Fibroblast of villous mesenchyme (primary cell): ENCODE results near the gene TMEM37. TPM values are rescaled to one million over a fixed set of nuclear protein-coding genes. Genes with fewer than 3 reads are reported as not detected.

Experiments
- DNase-seq: peaks from one replicate; pipeline ENCODE4 v3.0.0-alpha.2; 2010; ENCODE audit warnings: low read depth
- H3K4me3 ChIP-seq: 2 replicates; pipeline ENCODE4 v1.5.1; 2011; ENCODE audit warnings: low read depth, mild to moderate bottlenecking, low read length
- CTCF ChIP-seq: IDR thresholded peaks from 2 replicates; pipeline ENCODE4 v1.5.1; 2012; ENCODE audit warnings: low read depth, mild to moderate bottlenecking, low read length; ENCODE audit not compliant: insufficient read depth
- total RNA-seq: library from RNA; depleted of rRNA; stranded (reverse); fragments of >200 nt; gene quantifications from 2 replicates; pipeline ENCODE4 v1.2.3, GENCODE V29; 2012

Gene TMEM37
- total RNA-seq, 1 donor, result 1.3 TPM

- no peak overlapping the region for H3K4me3 ChIP-seq
- TF ChIP-seq CTCF, result no peak
- DNase-seq, result no peak
Measured at GRCh38 chr2:119438726-119439284, 7.2 kb downstream of the TMEM37 start.

GRCh38 chr2:119439574-119440500 lies 8.2 kb downstream of the TMEM37 start:
- no peak overlapping the region for H3K4me3 ChIP-seq
- TF ChIP-seq CTCF, result no peak
- DNase-seq, result no peak

- DNase-seq, result no peak
- H3K4me3 ChIP-seq, result no peak overlapping the region
- no peak for TF ChIP-seq CTCF
Measured at GRCh38 chr2:119440501-119440870, 8.8 kb downstream of the TMEM37 start.

GRCh38 chr2:119440873-119441272 lies 9.2 kb downstream of the TMEM37 start:
- no peak for TF ChIP-seq CTCF
- no peak overlapping the region for H3K4me3 ChIP-seq
- DNase-seq, result no peak

GRCh38 chr2:119441376-119442225 lies 9.9 kb downstream of the TMEM37 start:
- no peak overlapping the region for H3K4me3 ChIP-seq
- no peak for DNase-seq
- TF ChIP-seq CTCF, result no peak

GRCh38 chr2:119442226-119442619 lies 10.6 kb downstream of the TMEM37 start:
- no peak for TF ChIP-seq CTCF
- no peak overlapping the region for H3K4me3 ChIP-seq
- DNase-seq, result no peak
